Left kidney (tissue), 1 donor: ENCODE data around the gene KIAA1614. TPM values are rescaled to one million over a fixed set of nuclear protein-coding genes. Genes with fewer than 3 reads are reported as not detected.

Experiments
- polyA plus RNA-seq: library from polyadenylated mRNA; unstranded; fragments of 120-200 nt; gene quantifications from one replicate; pipeline ENCODE4 v1.2.1, GENCODE V29; 2013; ENCODE audit not compliant: insufficient read length

KIAA1614 gene
- polyA plus RNA-seq, 1 donor = 7.2 TPM

Other genes with a start within 250 kb of the KIAA1614 start
- gene STX6, start 110.0 kb downstream of the KIAA1614 start, polyA plus RNA-seq = 31.5 TPM
- 3.6 TPM for gene MR1, start 121.1 kb downstream of the KIAA1614 start, polyA plus RNA-seq
- 4.8 TPM for gene IER5, start 175.8 kb downstream of the KIAA1614 start, polyA plus RNA-seq